ENCODE measurements around the gene FBXO3. TPM values are rescaled to one million over a fixed set of nuclear protein-coding genes. Genes with fewer than 3 reads are reported as not detected.

Gene FBXO3
- total and polyA plus RNA-seq, 2 of the 8 experiments (the other 6 are each of a cell fraction or from before 2014, with no cell fraction given) = 15.9 to 25.7 TPM

- Histone ChIP-seq H3K23ac (ENCODE audit: insufficient read length) (no peak overlapping the region), H3K36me3 (ENCODE audit: control insufficient read depth in 2 of 4, insufficient read depth in 4 of 4, low read length in 3 of 4) (peaks cover 3 to 39% (median 11%) of the 10 kb centered on the region in 4 experiments; a peak in 7 of 8 replicates), H4K5ac (ENCODE audit: insufficient read length, low read depth, low read length) (no peak overlapping the region), H3K18ac (ENCODE audit: extremely low read depth, low read length) (no peak overlapping the region), H2AFZ (ENCODE audit: low read length) (no peak overlapping the region), H4K20me1 (replicated peaks in 1 of 2; ENCODE audit: control insufficient read depth in 1 of 2, insufficient read depth in 2 of 2, low read length in 2 of 2) (peaks cover 1 to 4% of the 10 kb centered on the region in 2 experiments), H3K4me3 (ENCODE audit: extremely low read depth in 1 of 4, insufficient read depth in 2 of 4, low read depth in 3 of 4, low read length in 4 of 4) (no peak overlapping the region), H3K14ac (ENCODE audit: insufficient read length) (no peak overlapping the region), H3K27me3 (replicated peaks in 1 of 4; ENCODE audit: control insufficient read depth in 3 of 4, extremely low read depth in 1 of 4, insufficient read depth in 3 of 4, low read length in 3 of 4) (no peaks in the 10 kb centered on the region), H3K27ac (ENCODE audit: low read depth, low read length) (no peak overlapping the region), H3K9ac (replicated peaks in 1 of 4; ENCODE audit: extremely low read depth in 1 of 4, low read depth in 3 of 4, low read length in 3 of 4) (no peak overlapping the region), H2AK5ac (ENCODE audit: low read depth, low read length) (no peak overlapping the region), H3K4me2 (ENCODE audit: insufficient read depth in 1 of 2, low read depth in 2 of 2, low read length in 2 of 2) (no peak overlapping the region), H2BK5ac (ENCODE audit: low read depth, low read length) (no peak overlapping the region), H3K23me2 (ENCODE audit: low read depth, low read length) (no peaks in the 10 kb centered on the region), H2BK120ac (replicated peaks; ENCODE audit: low read depth, low read length) (no peak overlapping the region), H3K79me2 (ENCODE audit: control insufficient read depth in 1 of 2, insufficient read depth in 2 of 2, low read length in 2 of 2) (no peaks in the 10 kb centered on the region), H2BK12ac (ENCODE audit: low read depth, low read length) (no peak overlapping the region), H3K79me1 (ENCODE audit: low read depth, low read length) (no peaks in the 10 kb centered on the region), H2BK20ac (ENCODE audit: low read length) (no peak overlapping the region), H3K9me3 (ENCODE audit: insufficient read depth in 2 of 2, low read depth in 1 of 2, low read length in 1 of 2) (no peaks in the 10 kb centered on the region), H4K8ac (ENCODE audit: extremely low read depth, insufficient read depth, low read length) (no peak overlapping the region), H4K91ac (replicated peaks; ENCODE audit: insufficient read length, low read length) (no peak overlapping the region), H3K56ac (replicated peaks; ENCODE audit: insufficient read length, low read depth, low read length) (no peak overlapping the region), H3K4ac (replicated peaks; ENCODE audit: insufficient read length, low read depth, low read length) (no peak overlapping the region), H2BK15ac (ENCODE audit: low read length) (no peak overlapping the region), H3K4me1 (replicated peaks in 1 of 4; ENCODE audit: control insufficient read depth in 3 of 4, insufficient read depth in 4 of 4, low read length in 3 of 4) (no peaks in the 10 kb centered on the region)
- DNase-seq (ENCODE audit: low read depth in 1 of 2, low spot score in 2 of 2) (no peak), FAIRE-seq (no peak)
- CTCF ChIA-PET (ENCODE audit: partially characterized antibody) = interaction anchor here (0.7 to 3.7 kb wide), 22 partner anchors 9 to 183 kb away, joined by 3 to 25 read pairs (median 5); partner anchors contain the start of gene C11orf91
- POLR2A ChIA-PET (ENCODE audit: partially characterized antibody) = no interaction called here
- 95% methylated on average over 2 of the region's 2 CpGs; no CpG with 5 or more reads in 1 of the 2 experiments for WGBS, 2 experiments (ENCODE audit: extremely low coverage in 1 of 2, insufficient coverage in 1 of 2, insufficient read length in 1 of 2, insufficient replicate concordance in 2 of 2, low coverage in 1 of 2, low lambda C conversion rate in 2 of 2, missing lambda C conversion rate in 1 of 2)
- TF ChIP-seq RXRA (IDR thresholded peaks at IDR 0.05; ENCODE audit: insufficient read depth, low read depth, low read length) (no peak), SIN3A (conservative IDR thresholded peaks at IDR 0.05 in 1 of 2, IDR thresholded peaks at IDR 0.05 in 1 of 2; ENCODE audit: low read depth in 1 of 2, low read length in 2 of 2) (no peak), RAD21 (IDR thresholded peaks at IDR 0.05 in 1 of 2, conservative IDR thresholded peaks at IDR 0.05 in 1 of 2; ENCODE audit: low read depth in 2 of 2, low read length in 2 of 2) (peak; percentile 54 to 56), CTCF (IDR thresholded peaks at IDR 0.05; ENCODE audit: control extremely low read depth in 1 of 3, insufficient read depth in 1 of 3, low read depth in 1 of 3, low read length in 3 of 3) (peak in 2 of 3 experiments; percentile 21 to 29; a peak in 2 of 4 replicates)
These were observed 58.1 kb downstream of the FBXO3 start for GRCh38 chr11:33716243-33716642.

All from H1 (cell line).